DOHH2 (cell line): ENCODE results near the gene OPN1SW.

Source experiments
- EZH2phosphoT487 ChIP-seq: fragments of 200-600 bp; sonication (generic); IDR thresholded peaks from 2 replicates; pipeline ENCODE4 v1.6.1; 2017; ENCODE audit warnings: borderline replicate concordance, mild to moderate bottlenecking, antibody characterized with exemption, low read length, moderate library complexity, mixed read lengths
- TF ChIP-seq, protein P1 (sequence below): fragments of 200-600 bp; sonication (generic); IDR thresholded peaks from one replicate; pipeline ENCODE4 v1.5.1; 2014; ENCODE audit warnings: antibody characterized with exemption, mild to moderate bottlenecking, low read depth, low read length; ENCODE audit not compliant: poor library complexity, severe bottlenecking

DNA sequence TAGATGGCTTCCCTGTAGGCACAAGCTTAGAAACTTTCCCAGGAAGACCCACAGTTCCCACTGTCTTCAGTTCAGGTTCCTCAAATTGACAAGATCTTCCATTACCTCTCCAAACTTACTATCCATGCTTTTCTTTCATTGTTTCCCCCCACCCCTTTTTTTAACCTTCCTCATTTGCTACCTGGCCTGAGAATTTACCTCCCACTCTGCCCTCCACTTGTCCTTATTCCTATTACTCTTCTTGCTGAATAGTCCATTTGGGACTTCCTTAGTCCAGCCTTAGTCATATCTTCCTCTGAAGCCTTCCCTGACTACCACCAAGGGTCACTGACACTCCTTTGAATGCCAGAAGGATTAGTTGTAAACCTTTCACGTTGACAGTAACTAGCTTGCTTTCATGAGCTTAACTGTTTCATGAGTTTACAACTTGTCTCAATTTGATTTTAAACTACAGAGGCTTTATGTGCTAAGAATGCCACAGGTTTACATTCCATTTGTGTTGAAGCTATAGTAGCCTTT, 37.7 kb downstream of the OPN1SW start:
- TF ChIP-seq, protein P1, sequence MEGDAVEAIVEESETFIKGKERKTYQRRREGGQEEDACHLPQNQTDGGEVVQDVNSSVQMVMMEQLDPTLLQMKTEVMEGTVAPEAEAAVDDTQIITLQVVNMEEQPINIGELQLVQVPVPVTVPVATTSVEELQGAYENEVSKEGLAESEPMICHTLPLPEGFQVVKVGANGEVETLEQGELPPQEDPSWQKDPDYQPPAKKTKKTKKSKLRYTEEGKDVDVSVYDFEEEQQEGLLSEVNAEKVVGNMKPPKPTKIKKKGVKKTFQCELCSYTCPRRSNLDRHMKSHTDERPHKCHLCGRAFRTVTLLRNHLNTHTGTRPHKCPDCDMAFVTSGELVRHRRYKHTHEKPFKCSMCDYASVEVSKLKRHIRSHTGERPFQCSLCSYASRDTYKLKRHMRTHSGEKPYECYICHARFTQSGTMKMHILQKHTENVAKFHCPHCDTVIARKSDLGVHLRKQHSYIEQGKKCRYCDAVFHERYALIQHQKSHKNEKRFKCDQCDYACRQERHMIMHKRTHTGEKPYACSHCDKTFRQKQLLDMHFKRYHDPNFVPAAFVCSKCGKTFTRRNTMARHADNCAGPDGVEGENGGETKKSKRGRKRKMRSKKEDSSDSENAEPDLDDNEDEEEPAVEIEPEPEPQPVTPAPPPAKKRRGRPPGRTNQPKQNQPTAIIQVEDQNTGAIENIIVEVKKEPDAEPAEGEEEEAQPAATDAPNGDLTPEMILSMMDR: no peak
- TF ChIP-seq EZH2phosphoT487: no peak
